Inferior parietal cortex (tissue), 1 donor: Measurements from ENCODE around the gene VTI1B.
A peak's percentile ranks its signal among the peaks of the same experiment; 100 is the strongest.
"Not testable (repeated sequence)": the region's sequence is repeated elsewhere in the genome, so short reads cannot be mapped to it uniquely, and the experiment has no call there.

Experiments used
- DNase-seq: peaks from one replicate; pipeline ENCODE4 v3.0.0-alpha.2; 2016; ENCODE audit errors: extremely low spot score

The VTI1B gene

DNA sequence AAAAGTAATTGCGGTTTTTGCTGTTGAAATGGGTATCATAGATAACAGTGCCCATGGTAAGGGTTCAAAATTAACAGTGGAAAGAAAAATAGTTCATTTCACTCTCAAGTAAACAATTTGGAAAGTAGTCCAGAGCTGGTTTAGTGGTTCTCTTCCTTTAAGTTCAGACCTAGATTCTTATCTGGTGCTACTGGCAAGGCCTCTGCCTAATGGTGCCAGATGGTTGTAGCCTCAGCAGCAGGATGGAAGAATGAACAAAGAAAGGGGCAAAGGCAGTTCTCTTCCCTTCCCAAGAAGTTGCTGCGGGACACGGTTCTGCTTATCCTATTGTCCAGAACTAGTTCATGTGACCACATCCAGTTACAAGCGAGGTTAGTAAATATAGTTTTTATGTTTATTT lies 44.2 kb downstream of the VTI1B start:
- DNase-seq: no peak

GRCh38 chr14:67627519-67627918 lies 46.9 kb downstream of the VTI1B start:
- DNase-seq: no peak

GRCh38 chr14:67626131-67626530 lies 48.3 kb downstream of the VTI1B start:
- DNase-seq: not testable (repeated sequence)

DNA sequence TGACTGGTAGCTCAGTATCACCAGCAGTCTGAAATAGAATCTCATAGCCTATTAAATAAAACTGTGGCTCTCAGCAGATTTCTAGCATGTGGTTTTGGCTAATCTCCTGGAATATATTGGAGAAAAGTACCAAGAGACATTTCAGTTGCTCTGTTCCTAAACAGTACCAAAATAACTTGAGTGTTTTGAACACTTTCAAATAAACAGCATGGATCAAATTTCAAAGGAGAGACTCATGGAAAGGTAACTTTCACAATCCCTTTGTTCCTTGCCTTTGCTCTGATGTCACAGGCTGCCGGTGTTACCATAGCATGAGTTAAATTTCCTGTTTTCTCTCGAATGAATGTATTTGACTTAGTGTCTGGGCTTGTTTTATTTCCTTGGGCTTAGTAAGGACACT lies 51.3 kb downstream of the VTI1B start:
- no peak for DNase-seq

DNA sequence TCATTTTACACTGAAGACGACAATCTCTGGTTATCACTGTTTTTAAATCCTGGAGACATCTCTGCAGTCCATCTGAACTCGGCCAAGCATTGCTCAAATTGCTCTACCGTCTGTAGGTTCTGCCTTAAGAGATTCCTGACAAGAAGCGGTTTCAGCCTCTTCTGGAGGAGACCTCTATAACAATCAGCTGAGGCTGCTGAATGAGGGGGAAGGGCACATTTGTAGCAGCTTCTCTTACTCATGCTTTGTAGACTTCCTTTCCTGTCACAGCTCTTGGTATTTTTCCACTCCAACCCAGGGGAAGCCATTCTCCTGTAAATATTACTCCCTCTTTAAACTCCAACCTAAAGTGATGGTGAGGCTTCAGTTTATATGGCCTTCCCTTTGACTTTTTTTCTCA lies 51.8 kb downstream of the VTI1B start:
- DNase-seq: peak; percentile 75

DNA sequence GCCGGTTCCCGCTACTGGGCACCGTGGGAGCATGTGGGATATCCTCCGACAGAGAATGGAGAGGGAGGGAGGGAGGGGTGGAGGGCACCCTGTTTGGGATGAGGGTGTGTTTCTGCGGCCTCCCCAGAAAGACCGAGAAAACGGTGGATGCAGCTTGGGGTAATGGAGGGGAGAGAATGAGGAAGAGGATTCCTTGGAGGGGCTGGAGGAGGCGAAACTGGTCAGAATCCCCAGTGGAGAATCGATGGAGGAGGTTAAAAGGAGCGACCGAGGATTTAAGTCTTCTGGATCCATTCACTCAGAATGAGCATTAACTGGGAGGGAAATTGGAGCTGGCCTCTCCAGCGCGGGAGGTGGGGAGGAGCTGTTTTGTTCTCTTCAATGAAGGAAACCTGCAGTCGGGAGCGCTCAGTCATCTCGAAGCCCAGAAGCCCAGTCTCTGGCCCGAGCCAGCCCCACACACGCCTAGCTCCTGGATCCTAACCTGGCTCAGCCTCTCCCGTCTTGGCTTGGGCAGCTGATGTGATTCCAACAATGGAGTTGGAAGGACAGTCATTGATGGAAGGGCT lies 54.1 kb downstream of the VTI1B start:
- DNase-seq: no peak

DNA sequence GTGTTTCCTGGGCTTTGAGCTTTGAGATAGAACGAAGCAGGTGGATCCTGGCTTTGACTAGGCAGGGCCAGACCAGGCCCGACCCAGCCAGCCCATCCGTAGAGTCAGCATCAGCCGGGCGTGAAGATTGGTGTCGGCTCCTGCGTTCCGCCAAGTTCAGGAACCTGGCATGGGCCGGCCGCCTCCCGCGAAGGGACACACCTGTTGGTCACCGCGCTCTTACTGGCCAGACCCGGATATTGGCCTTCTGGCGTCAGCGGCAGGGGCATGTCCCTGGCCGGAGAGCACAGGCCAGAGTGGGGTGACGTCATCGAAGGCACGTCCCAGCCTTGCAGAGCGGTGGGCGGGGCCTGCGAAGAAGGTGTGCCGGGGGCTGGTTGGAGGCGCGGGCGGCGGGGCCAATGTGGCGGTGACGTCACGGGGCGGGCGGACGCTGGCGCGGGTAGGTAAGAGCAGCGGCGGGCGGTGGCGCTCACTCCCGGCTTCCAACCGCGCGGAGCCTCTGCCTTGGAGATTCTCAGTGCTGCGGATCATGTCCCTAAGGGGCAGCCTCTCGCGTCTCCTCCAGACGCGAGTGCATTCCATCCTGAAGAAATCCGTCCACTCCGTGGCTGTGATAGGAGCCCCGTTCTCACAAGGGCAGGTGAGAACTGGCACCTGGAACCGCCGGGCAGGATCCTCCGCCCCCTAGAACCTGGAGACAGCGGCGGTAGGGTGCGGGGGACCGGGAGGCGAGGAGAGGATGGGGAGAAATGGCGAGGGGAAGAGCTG lies 54.8 kb downstream of the VTI1B start, which contains the start of gene ARG2:
TSS of gene ARG2 (plus strand) at position 475 of the 771 bp plus-strand sequence. CDS start at position 533, 58 bp downstream.
- DNase-seq: peak; percentile 84

DNA sequence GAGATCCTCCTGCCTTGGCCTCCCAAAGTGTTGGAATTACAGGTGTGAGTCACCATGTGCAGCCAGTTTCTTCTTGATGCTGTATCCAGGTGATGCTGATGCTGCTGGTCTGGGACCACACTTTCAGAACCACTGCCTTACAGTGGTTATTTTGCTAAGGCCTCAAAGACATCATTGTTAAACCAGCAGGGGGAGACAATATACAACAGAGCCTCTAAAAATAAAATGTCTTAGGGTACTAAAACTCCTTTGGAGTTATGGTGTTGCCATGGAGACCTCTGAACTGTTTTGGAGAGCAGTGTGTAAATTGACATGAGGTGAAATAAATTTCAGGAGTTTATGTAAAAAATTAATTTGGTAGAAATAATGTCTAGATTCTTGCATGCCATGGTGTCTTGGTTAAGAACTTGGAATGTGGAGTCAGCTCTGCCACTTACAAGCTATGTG lies 55.8 kb downstream of the VTI1B start:
- peak; percentile 80 for DNase-seq

- no peak for DNase-seq
Measured at GRCh38 chr14:67610491-67610890, 63.9 kb downstream of the VTI1B start.

DNA sequence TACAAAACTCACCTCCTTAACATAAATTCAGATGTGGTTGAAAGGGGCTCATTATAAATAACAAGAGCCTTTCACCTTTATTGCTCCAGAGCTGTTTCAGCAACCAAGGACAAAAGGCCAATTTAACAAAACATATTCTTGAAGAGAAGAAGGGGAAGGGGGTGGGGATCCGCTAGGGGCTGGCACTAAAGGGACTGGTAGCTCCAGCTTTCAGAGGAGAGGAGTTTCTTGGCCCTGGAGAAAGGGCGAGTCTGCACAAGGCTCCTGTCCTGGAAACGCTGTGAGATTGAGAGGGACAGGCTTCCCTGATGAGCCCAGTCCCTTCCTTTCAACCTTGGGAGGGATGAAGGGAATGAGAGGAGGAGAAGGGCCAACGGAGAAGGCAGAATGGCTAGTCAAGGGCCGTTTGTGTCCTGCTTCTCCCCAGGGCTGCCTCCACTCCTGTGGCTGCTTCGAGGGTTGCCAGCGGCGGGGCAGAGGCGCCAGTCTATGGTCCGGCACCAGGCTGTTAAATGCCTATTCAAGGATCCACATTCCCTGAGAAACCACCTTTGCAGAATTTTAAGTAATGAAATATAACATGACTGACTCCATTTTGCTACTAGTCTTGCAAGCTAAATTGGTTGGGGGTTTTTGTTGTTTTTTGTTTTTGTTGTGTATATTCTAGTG lies 64.7 kb downstream of the VTI1B start:
- DNase-seq: no peak

- DNase-seq: no peak
Measured at GRCh38 chr14:67607646-67608045, 66.8 kb downstream of the VTI1B start.

- no peak for DNase-seq
Measured at GRCh38 chr14:67602995-67603545, 71.4 kb downstream of the VTI1B start.

GRCh38 chr14:67602076-67602475 lies 72.4 kb downstream of the VTI1B start:
- DNase-seq: no peak

DNA sequence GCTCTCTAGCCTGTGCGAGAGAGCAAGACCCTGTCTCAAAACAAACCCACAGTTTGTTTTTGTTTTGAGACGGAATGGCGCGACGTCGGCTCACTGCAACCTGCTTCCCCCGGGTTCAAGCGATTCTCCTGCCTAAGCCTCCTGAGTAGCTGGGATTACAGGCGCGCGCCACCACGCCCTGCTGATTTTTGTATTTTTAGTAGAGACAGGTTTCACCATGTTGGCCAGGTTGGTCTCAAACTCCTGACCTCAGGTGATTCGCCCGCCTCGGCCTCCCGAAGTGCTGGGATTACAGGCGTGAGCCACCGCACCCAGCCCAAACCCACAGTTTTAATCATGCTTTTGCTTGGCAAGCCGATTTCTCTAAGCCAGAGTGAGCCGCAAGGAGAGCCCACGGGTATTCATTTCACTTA lies 73.9 kb downstream of the VTI1B start:
- not testable (repeated sequence) for DNase-seq

- DNase-seq: peak; percentile 91
Measured at GRCh38 chr14:67599698-67600561, 74.5 kb downstream of the VTI1B start, which contains the start of gene PIGH. PIGH (minus strand) TSS chr14:67600268; CDS start chr14:67600203, 65 bp downstream.
